ENCODE data around the gene MRPS35. TPM values are rescaled to one million over a fixed set of nuclear protein-coding genes. Genes with fewer than 3 reads are reported as not detected.

The MRPS35 gene
- total RNA-seq, 3 donors from 2014 or later: 37.7 to 64.1 (median 43.5) TPM

GRCh38 chr12:27672643-27673042 is 38.0 kb upstream of the MRPS35 start:
- no peak for DNase-seq (ENCODE audit: low spot score in 2 of 2)
- TF ChIP-seq POLR2A (IDR thresholded peaks at IDR 0.05): no peak
- no peak for TF ChIP-seq CTCF (IDR thresholded peaks at IDR 0.05)
- no peak for TF ChIP-seq POLR2AphosphoS5 (IDR thresholded peaks at IDR 0.05)
- Histone ChIP-seq H3K4me3 (no peak overlapping the region), H3K36me3 (peaks cover 4% of the 10 kb centered on the region), H3K4me1 (no peaks in the 10 kb centered on the region), H3K27me3 (no peaks in the 10 kb centered on the region), H3K27ac (peak overlapping the region in 1 of 2 donors; percentile 23), H3K9me3 (no peaks in the 10 kb centered on the region)
- intact Hi-C loops (cut with DNase I; ENCODE audit: low total_unique reads): no loop called here

DNA sequence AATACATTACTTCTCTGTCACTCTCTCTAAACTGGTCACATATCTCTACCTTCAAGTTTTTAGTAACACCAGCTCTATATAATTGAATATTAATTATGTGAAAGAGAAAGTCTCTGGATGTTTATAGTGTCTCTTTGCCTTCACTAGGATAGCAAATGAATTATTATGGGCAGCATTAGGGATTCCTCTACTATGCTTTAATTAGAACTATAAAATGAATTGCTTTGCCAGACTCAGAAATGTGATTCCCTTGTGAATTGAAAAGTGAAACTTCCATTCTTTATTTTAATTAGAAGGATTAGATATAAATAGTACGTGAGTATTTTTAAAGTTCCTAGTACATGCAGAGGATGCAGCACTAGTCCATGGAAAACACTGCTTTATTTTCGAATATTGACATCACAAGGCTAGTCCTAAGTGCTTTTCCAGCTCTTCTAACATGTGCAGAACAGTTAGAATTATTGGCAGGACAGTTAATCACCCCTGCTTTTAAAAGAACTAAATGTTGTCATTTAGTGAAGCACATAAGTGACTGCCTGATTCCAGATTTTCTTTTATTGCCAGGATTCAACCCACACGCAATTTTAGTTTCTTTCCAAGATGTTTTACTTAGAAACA is 37.4 kb upstream of the MRPS35 start:
- Histone ChIP-seq H3K27ac (no peak overlapping the region), H3K4me3 (no peak overlapping the region), H3K4me1 (no peaks in the 10 kb centered on the region), H3K9me3 (no peaks in the 10 kb centered on the region), H3K36me3 (no peaks in the 10 kb centered on the region), H3K27me3 (no peaks in the 10 kb centered on the region)
- intact Hi-C loops (cut with DNase I; ENCODE audit: low total_unique reads): no loop called here
- DNase-seq (ENCODE audit: low spot score in 2 of 2): no peak
- no peak for TF ChIP-seq CTCF (IDR thresholded peaks at IDR 0.05)
- TF ChIP-seq POLR2AphosphoS5 (IDR thresholded peaks at IDR 0.05): no peak
- no peak for TF ChIP-seq POLR2A (IDR thresholded peaks at IDR 0.05)

- Histone ChIP-seq H3K9me3 (no peaks in the 10 kb centered on the region), H3K27me3 (no peaks in the 10 kb centered on the region), H3K27ac (no peak overlapping the region), H3K4me3 (no peak overlapping the region), H3K36me3 (no peaks in the 10 kb centered on the region), H3K4me1 (no peaks in the 10 kb centered on the region)
- no peak for TF ChIP-seq POLR2AphosphoS5 (IDR thresholded peaks at IDR 0.05)
- no peak for TF ChIP-seq CTCF (IDR thresholded peaks at IDR 0.05)
- no peak for TF ChIP-seq POLR2A (IDR thresholded peaks at IDR 0.05)
- intact Hi-C loops (cut with DNase I; ENCODE audit: low total_unique reads): no loop called here
- DNase-seq (ENCODE audit: low spot score in 2 of 2): no peak
Measured at GRCh38 chr12:27674989-27675388, 35.6 kb upstream of the MRPS35 start.

- TF ChIP-seq POLR2AphosphoS5 (IDR thresholded peaks at IDR 0.05): no peak
- Histone ChIP-seq H3K4me1 (no peaks in the 10 kb centered on the region), H3K9me3 (no peaks in the 10 kb centered on the region), H3K4me3 (no peak overlapping the region), H3K27me3 (no peaks in the 10 kb centered on the region), H3K36me3 (peaks cover 3% of the 10 kb centered on the region), H3K27ac (no peak overlapping the region)
- no peak for DNase-seq (ENCODE audit: low spot score in 2 of 2)
- intact Hi-C loops (cut with DNase I; ENCODE audit: low total_unique reads): no loop called here
Measured at GRCh38 chr12:27680619-27681018, 30.0 kb upstream of the MRPS35 start.

GRCh38 chr12:27682534-27682933 is 28.1 kb upstream of the MRPS35 start:
- DNase-seq (ENCODE audit: low spot score in 2 of 2): no peak
- Histone ChIP-seq H3K4me1 (no peaks in the 10 kb centered on the region), H3K27me3 (no peaks in the 10 kb centered on the region), H3K27ac (no peak overlapping the region), H3K4me3 (no peak overlapping the region), H3K36me3 (peaks cover 3% of the 10 kb centered on the region), H3K9me3 (no peaks in the 10 kb centered on the region)
- TF ChIP-seq POLR2A (IDR thresholded peaks at IDR 0.05) (no peak), CTCF (IDR thresholded peaks at IDR 0.05) (no peak), POLR2AphosphoS5 (IDR thresholded peaks at IDR 0.05) (no peak)
- intact Hi-C loops (cut with DNase I; ENCODE audit: low total_unique reads): no loop called here

GRCh38 chr12:27685274-27685673 is 25.4 kb upstream of the MRPS35 start:
- no peaks in the 10 kb centered on the region for H3K4me1 ChIP-seq
- H3K4me3 ChIP-seq: no peak overlapping the region
- no peaks in the 10 kb centered on the region for H3K9me3 ChIP-seq
- H3K27me3 ChIP-seq: no peaks in the 10 kb centered on the region
- H3K27ac ChIP-seq: no peak overlapping the region
- TF ChIP-seq POLR2AphosphoS5 (IDR thresholded peaks at IDR 0.05) (no peak), POLR2A (IDR thresholded peaks at IDR 0.05) (no peak), CTCF (IDR thresholded peaks at IDR 0.05) (no peak)
- H3K36me3 ChIP-seq: peaks cover 11% of the 10 kb centered on the region
- intact Hi-C loops (cut with DNase I; ENCODE audit: low total_unique reads): no loop called here
- no peak for DNase-seq (ENCODE audit: low spot score in 2 of 2)
